Left hindlimb (tissue), 1 donor: ENCODE data around the gene OFD1.
"Not testable (repeated sequence)": the region's sequence is repeated elsewhere in the genome, so short reads cannot be mapped to it uniquely, and the experiment has no call there.

Experiments
- DNase-seq: peaks from one replicate; pipeline ENCODE4 v3.0.0-alpha.2; 2018

The OFD1 gene

GRCh38 chrX:13703589-13703988 lies 31.0 kb upstream of the OFD1 start:
- no peak for DNase-seq

GRCh38 chrX:13711141-13711540 lies 23.4 kb upstream of the OFD1 start:
- no peak for DNase-seq

GRCh38 chrX:13716455-13716854 lies 18.1 kb upstream of the OFD1 start:
- DNase-seq, result no peak

GRCh38 chrX:13716905-13717304 lies 17.6 kb upstream of the OFD1 start:
- no peak for DNase-seq

- peak; percentile 37 for DNase-seq
Measured at GRCh38 chrX:13717700-13718472, 16.7 kb upstream of the OFD1 start.

- DNase-seq, result no peak
Measured at GRCh38 chrX:13719192-13719856, 15.2 kb upstream of the OFD1 start.

GRCh38 chrX:13721371-13721770 lies 13.2 kb upstream of the OFD1 start:
- DNase-seq, result no peak

GRCh38 chrX:13721819-13722519 lies 12.6 kb upstream of the OFD1 start:
- DNase-seq, result no peak

GRCh38 chrX:13724878-13725277 lies 9.7 kb upstream of the OFD1 start:
- not testable (repeated sequence) for DNase-seq

GRCh38 chrX:13726583-13726982 lies 8.0 kb upstream of the OFD1 start:
- not testable (repeated sequence) for DNase-seq

GRCh38 chrX:13730523-13730922 lies 4.0 kb upstream of the OFD1 start:
- DNase-seq, result not testable (repeated sequence)

- DNase-seq, result no peak
Measured at GRCh38 chrX:13732246-13733067, 2.1 kb upstream of the OFD1 start.

GRCh38 chrX:13733506-13733905 lies 1.0 kb upstream of the OFD1 start:
- no peak for DNase-seq

GRCh38 chrX:13741695-13742094 lies 7.1 kb downstream of the OFD1 start:
- no peak for DNase-seq

GRCh38 chrX:13742397-13743176 lies 8.0 kb downstream of the OFD1 start:
- DNase-seq, result no peak

GRCh38 chrX:13747836-13748235 lies 13.3 kb downstream of the OFD1 start:
- DNase-seq, result no peak

GRCh38 chrX:13748486-13748885 lies 13.9 kb downstream of the OFD1 start:
- DNase-seq, result no peak

GRCh38 chrX:13750204-13750603 lies 15.7 kb downstream of the OFD1 start:
- DNase-seq, result no peak

GRCh38 chrX:13750812-13751211 lies 16.3 kb downstream of the OFD1 start:
- DNase-seq, result no peak

- DNase-seq, result no peak
Measured at GRCh38 chrX:13752141-13752540, 17.6 kb downstream of the OFD1 start.

GRCh38 chrX:13752646-13753045 lies 18.1 kb downstream of the OFD1 start:
- no peak for DNase-seq

GRCh38 chrX:13754765-13755164 lies 20.2 kb downstream of the OFD1 start:
- no peak for DNase-seq
